ENCODE data around the gene SMIM33.
A peak's percentile ranks its signal among the peaks of the same experiment; 100 is the strongest.
"Not testable (repeated sequence)": the region's sequence is repeated elsewhere in the genome, so short reads cannot be mapped to it uniquely, and the experiment has no call there.

SMIM33 gene

GRCh38 chr5:139470821-139471300 is at the start of gene SMIM33:
Gene SMIM33, plus strand, starts transcription at chr5:139471004. Its CDS starts 118 bp downstream, at chr5:139471122.
- DNase-seq (ENCODE audit: low read depth in 2 of 2): no peak

DNA sequence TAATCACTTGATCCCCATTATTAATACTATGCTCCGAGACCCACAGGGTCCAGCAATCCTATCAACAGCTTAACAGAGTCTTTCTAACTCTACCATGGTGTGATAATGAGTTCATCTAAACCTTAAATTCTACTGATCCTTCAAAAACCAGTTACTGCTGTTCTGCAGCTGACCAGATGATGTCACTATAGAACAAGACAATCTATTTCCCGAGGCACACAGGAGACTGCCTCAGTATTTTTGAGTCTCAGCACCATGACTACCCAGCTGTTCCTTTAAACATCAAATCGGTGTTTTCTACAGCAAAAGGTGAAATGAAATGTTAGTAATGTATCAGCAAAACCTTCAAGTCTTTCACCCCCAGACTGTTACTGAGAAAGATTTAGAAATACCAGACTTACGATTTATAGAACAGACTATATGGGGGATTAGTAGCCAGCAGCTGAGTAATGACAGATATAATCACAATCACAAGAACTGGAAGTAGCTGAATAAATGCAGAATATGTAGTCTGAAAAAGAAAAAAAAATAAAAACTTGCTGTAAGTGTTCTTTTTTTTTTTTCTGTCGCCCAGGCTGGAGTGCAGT is 48.4 kb upstream of the SMIM33 start:
- no peak for DNase-seq (ENCODE audit: low read depth in 2 of 2)

- no peak for DNase-seq (ENCODE audit: low read depth in 2 of 2)
Observed at GRCh38 chr5:139425497-139425896, 45.3 kb upstream of the SMIM33 start.

DNA sequence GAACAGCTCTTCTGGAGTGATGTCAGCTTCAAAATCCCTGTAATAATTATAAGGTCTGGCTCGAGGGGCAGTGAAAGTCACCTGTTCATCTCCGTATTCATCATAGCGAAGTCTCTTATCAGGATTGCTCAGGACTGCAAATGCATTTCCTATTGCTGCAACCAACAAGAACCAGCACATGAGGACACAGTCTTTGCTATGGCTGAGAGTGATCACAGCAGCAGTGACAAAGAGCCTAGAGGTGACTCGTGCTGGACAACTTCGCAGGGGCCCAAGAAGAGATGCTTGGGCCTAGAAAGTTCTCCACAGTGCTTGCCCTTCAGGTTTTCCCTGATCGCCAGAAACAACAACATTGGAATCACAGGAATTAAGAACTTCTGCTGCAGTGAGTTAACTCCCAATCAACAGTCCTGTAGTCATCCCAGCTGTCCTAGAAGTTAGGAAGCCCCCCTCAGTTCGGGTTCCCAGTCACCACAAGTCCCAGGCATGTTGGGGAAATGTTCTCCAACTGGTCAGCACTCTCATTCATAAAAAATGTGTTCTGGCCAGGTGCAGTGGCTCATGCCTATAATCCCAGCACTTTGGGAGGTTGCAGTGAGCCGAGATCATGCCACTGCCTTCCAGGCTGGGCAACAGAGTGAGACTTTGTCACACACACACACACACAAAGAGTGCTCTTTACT is 44.5 kb upstream of the SMIM33 start:
- DNase-seq (ENCODE audit: low read depth in 2 of 2): no peak

DNA sequence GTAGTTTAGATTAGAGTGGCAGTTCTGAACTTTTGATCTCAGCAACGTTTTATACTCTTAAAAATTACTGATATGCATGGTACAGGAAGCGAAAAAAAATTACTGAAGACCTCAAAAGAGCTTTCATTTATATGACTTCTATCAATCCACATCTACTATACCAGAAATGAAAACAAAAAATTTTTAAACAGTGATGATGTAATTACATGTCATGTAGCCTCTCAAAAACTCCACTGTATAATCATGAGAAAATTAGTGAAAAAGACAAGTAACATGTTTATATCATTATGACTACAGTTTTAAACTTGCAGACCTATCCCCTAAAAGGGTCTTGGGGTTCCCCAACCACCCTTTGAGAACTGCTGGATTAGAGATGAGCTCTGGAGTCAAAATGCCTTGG is 40.8 kb upstream of the SMIM33 start:
- no peak for DNase-seq (ENCODE audit: low read depth in 2 of 2)

DNA sequence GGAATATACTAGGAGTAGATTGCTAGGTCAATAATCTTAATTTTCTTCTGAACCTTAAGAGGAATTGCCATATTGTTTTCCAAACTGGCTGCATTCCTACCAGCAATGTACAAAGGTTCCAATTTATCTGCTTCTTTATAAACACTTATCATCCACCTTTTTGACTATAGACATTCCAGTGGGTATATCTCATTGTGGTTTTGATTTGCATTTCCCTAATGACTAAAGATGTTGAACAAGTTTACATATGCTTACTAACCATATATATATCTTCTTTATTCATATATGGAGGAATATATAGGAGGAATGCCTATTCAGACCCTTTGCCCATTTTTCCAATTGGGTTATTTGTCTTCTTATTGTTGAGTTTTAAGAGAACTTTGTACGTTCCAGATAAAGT is 39.1 kb upstream of the SMIM33 start:
- DNase-seq (ENCODE audit: low read depth in 2 of 2): no peak

DNA sequence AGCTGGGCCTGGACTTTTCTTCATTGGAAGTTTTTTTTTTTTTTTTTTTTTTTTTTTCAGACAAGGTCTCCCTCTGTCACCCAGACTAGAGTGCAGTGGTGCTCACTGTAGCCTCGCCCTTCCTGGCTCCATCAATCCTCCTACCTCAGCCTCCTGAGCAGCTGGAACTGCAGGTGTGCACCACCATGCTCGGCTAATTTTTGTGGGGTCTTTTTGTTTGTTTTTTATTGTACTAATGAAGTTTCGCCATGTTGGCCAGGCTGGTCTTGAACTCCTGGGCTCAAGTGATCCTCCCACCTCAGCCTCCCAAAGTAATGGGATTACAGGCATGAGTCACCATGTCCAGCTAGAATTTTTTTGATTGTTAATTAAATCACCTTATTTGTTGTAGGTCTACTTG is 35.1 kb upstream of the SMIM33 start:
- DNase-seq (ENCODE audit: low read depth in 2 of 2): no peak

DNA sequence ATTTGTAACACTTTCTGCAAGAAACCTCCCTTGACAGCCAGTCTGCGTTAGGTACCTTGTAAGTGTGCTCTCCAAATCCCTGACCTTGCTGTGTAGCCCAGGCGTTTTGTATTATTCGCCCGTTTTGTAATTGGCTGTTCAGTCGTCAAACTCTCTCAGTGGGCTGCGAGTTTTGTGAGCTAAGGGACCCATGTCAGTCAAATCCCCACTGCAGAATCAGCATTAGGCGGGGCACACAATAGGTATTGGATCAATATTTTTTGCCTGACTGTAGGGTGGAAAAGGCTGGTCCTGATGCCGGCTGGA is 32.1 kb upstream of the SMIM33 start:
- DNase-seq (ENCODE audit: low read depth in 2 of 2): no peak

- peak; percentile 90 to 91 for DNase-seq (ENCODE audit: low read depth in 2 of 2)
Observed at GRCh38 chr5:139439013-139439903, 31.5 kb upstream of the SMIM33 start, which contains the start of gene DNAJC18. Gene DNAJC18, minus strand, starts transcription at chr5:139439525. Its CDS starts 80 bp downstream, at chr5:139439445.

DNA sequence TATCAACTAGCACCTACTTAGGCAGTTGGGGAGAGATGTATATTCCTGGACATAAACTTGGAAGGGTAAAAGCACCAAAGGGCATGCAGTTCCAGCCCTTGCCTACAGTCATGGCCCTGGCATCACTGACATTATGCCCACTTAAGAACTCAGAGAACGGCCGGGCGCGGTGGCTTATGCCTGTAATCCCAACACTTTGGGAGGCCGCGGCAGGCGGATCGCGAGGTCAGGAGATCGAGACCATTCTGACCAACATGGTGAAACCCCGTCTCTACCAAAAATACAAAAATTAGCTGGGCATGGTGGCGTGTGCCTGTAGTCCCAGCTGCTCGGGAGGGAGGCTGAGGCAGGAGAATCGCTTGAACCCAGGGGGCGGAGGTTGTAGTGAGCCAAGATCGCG is 30.4 kb upstream of the SMIM33 start:
- not testable (repeated sequence) for DNase-seq (ENCODE audit: low read depth in 2 of 2)

DNA sequence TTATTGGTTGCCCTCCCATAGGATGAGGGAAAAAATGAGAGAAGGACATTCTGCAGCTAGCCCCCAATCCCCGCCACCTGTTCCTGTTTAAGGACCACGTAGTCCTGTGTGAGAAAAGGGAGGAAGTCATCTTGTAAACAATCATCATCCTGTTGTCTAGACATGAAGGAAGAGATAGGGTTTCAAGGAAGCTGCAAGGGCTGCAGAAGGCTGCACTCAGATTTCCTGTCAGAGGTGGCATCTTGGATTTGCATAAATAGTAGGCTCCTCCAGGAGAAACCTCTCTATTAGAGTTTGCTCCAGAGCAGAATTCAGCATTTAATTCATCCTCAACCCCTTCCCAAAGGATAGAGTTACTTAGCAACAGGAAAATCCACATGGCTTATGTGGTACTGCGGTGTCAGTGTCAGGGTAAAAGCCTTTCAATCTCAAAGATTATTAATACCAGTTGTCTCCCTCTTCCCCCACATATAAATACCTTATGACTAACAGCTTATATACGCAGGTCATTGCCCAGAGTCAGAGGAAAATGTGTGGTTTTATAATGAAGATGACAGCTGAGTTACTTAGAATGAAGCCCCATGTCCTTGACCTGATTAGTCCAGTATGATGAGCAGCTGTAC is 26.9 kb upstream of the SMIM33 start:
- DNase-seq (ENCODE audit: low read depth in 2 of 2): no peak

- no peak for DNase-seq (ENCODE audit: low read depth in 2 of 2)
Observed at GRCh38 chr5:139445325-139446170, 25.3 kb upstream of the SMIM33 start.

DNA sequence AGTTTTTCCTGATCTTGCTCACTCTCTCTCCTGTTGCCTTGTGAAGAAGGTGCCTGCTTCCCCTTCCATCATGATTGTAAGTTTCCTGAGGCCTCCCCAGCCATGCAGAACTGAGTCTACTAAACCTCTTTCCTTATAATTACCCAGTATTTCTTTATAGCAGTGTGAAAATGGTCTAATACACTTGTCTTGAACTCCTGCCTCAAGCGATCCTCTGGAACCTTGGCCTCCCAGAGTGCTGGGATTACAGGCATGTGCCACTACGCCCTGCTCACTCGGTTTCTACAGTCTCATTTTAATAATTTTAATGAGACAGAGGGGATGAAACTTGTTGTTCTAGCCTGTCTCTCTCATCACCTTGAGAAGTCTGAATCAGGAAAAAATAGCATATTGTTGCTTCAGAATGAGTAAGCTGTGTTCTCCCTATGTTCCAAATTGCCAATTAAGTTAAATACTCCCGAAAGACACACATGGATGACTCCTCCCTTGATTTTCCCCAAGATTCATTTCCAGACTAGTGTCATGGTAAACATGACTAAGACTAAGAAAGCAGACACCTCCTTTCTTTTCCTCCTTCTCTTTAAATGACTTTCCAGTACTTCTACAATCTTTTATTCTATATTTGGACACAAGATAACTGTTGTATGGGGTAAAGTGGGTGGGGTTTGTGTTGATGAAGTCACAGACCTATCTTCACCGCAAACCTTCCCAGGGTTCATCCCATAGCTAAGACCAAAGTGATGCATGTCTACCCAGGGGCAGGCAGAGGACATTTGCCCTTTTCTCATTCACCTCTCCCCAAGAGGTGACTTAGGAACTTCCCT is 23.6 kb upstream of the SMIM33 start:
- no peak for DNase-seq (ENCODE audit: low read depth in 2 of 2)

GRCh38 chr5:139451176-139451575 is 19.6 kb upstream of the SMIM33 start:
- DNase-seq (ENCODE audit: low read depth in 2 of 2): no peak

DNA sequence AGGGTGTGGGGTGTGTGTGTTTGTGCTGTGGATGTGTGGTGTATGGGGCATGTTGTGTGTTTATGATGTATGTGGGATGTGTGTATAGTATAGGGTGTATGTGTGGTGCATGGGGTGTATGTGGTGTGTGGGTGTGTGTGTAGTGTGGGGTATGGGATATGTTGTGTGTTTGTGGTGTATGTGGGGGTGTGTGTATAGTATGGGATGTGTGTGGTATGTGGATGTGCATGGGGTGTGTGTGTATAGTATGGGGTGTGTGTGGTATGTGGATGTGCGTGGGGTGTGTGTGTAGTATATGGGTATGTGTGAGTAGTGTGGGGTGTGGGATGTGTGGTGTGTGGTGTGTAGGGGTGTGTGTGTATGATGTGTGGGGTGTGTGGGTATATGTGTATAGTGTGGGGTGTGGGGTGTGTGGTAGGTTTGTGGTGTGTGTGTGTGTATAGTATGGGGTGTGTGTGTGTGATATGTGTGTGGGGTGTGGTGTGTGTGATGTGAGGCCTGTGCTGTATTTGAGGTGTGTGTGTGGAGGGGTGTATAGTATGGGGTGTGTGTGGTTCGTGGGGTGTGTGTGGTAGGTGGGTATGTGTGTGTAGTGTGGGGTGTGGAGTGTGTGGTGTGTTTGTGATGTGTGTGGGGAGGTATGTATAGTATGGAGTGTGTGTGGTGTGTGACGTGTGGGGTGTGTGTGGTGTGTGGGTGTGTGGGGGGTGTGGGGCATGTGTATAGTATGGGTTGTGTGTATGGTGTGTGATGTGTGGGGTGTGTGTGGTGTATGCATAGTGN is 18.7 kb upstream of the SMIM33 start:
- DNase-seq (ENCODE audit: low read depth in 2 of 2): no peak

DNA sequence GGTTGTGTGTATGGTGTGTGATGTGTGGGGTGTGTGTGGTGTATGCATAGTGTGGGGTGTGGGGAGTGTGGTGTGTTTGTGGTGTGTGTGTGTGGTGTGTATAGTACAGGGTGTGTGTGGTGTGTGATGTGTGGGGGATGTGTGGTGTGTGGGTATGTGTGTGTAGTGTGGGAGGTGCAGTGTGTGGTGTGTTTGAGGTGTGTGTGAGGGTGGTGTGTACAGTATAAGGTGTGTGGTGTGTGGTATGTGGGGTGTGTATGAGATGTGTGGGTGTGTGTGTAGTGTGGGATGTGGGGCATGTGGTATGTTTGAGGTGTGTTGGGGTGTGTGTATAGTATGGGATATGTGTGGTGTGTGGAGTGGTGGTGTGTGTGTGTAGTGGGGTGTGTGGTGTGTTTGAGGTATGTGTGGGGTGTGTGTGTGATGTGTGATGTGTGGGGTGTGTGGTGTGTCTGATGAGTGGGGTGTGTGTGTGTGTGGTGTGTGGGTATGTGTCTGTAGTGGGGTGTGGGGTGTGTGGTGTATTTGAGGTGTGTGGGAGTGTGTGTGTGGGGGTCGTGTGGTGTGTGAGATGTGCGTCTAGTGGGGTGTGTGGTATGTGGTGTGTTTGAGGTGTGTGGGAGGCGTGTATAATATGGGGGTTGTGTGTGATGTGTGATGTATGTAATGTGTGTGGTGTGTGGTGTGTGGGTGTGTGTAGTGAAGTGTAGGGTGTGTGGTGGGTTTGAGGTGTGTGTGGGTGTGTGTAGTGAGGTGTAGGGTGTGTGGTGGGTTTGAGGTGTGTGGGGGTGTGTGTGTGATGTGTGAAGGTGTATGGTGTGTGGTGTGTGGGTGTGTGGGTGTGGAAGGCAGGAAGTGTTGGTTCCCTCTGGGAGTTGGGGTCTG is 16.9 kb upstream of the SMIM33 start:
- no peak for DNase-seq (ENCODE audit: low read depth in 2 of 2)

DNA sequence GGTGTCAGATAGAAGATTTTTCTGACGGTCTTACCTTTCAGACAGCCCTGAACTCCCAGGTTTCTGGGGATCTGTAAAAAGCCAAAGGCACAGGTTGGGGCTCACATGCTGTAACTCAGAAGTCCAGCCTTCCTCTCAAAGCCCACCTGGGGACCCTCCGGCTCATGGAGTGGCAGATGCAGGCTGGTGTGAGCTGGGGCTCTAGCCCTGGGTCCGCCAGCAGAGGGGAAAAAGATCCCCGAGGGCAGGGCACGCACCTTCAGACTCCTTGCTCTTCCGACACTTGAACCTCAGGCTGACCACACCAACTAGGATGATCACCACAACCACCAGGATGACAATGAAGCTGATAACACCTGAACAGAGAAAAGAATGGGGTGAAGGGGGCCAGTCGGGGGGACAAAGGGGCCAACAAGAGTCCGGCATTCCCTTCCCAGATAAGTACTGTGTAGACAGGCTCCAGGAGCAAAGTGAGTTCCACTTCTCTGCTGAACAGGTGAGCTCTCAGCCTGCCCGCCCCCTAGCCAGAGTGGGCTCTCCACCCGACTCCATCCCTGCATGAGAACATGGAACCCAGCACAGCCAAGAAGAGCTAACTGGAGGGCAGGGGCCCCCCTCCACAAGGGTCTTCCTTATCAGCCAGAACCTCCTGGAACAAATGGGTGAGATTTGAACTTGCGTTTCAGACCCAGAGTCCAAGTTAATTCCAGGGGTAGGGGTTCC is 16.1 kb upstream of the SMIM33 start:
- DNase-seq (ENCODE audit: low read depth in 2 of 2): no peak

- no peak for DNase-seq (ENCODE audit: low read depth in 2 of 2)
Observed at GRCh38 chr5:139456776-139457175, 14.0 kb upstream of the SMIM33 start.
